ENCODE data around the gene C1QTNF8.

The C1QTNF8 gene

DNA sequence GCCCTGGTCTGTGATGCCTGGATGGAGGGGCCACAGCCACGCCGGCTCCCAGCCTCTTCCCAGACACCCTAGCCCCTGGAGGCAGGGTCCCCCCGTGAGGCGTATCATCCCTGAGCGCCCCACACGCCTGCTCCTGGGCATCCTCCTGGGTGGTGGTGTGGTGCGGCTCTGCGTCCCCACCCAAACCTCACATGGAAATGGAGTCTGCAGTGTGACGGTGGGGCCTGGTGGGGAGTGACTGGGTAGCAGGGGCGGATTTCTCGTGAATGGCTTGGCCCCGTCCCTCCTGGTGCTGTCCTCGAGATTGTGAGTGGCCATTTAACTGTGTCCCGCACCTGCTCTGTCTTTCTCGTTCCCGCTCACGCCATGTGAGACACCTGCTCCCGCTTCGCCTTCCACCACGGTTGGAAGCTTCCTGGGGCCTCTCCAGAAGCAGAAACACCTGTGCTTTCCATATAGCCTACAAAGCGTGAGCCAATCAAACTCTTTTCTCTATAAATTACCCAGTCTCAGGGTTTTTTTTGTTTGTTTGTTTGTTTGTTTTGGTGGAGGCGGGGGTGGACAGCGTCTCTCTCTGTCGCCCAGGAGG, 29.4 kb downstream of the C1QTNF8 start:
- TF ChIP-seq YY1 (IDR thresholded peaks at IDR 0.05; ENCODE audit: low read depth): no peak
- TF ChIP-seq CEBPB (IDR thresholded peaks at IDR 0.05): no peak
- TF ChIP-seq, protein P1, sequence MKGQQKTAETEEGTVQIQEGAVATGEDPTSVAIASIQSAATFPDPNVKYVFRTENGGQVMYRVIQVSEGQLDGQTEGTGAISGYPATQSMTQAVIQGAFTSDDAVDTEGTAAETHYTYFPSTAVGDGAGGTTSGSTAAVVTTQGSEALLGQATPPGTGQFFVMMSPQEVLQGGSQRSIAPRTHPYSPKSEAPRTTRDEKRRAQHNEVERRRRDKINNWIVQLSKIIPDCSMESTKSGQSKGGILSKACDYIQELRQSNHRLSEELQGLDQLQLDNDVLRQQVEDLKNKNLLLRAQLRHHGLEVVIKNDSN (IDR thresholded peaks at IDR 0.05): no peak
- TF ChIP-seq CREB1 (IDR thresholded peaks at IDR 0.05; ENCODE audit: low read depth): no peak
- TF ChIP-seq, protein P2, sequence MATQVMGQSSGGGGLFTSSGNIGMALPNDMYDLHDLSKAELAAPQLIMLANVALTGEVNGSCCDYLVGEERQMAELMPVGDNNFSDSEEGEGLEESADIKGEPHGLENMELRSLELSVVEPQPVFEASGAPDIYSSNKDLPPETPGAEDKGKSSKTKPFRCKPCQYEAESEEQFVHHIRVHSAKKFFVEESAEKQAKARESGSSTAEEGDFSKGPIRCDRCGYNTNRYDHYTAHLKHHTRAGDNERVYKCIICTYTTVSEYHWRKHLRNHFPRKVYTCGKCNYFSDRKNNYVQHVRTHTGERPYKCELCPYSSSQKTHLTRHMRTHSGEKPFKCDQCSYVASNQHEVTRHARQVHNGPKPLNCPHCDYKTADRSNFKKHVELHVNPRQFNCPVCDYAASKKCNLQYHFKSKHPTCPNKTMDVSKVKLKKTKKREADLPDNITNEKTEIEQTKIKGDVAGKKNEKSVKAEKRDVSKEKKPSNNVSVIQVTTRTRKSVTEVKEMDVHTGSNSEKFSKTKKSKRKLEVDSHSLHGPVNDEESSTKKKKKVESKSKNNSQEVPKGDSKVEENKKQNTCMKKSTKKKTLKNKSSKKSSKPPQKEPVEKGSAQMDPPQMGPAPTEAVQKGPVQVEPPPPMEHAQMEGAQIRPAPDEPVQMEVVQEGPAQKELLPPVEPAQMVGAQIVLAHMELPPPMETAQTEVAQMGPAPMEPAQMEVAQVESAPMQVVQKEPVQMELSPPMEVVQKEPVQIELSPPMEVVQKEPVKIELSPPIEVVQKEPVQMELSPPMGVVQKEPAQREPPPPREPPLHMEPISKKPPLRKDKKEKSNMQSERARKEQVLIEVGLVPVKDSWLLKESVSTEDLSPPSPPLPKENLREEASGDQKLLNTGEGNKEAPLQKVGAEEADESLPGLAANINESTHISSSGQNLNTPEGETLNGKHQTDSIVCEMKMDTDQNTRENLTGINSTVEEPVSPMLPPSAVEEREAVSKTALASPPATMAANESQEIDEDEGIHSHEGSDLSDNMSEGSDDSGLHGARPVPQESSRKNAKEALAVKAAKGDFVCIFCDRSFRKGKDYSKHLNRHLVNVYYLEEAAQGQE (IDR thresholded peaks at IDR 0.05; ENCODE audit: low read depth): no peak
- TF ChIP-seq ZBTB7A (IDR thresholded peaks at IDR 0.05; ENCODE audit: low read depth): no peak
- no peak for TF ChIP-seq RAD21 (IDR thresholded peaks at IDR 0.05; ENCODE audit: low read depth)
- TF ChIP-seq TAF1 (IDR thresholded peaks at IDR 0.05; ENCODE audit: low read depth): no peak
- TF ChIP-seq TCF12 (IDR thresholded peaks at IDR 0.05; ENCODE audit: low read depth): no peak
- TF ChIP-seq FOXM1 (IDR thresholded peaks at IDR 0.05; ENCODE audit: borderline replicate concordance, low read depth): no peak
- TF ChIP-seq, protein P3, sequence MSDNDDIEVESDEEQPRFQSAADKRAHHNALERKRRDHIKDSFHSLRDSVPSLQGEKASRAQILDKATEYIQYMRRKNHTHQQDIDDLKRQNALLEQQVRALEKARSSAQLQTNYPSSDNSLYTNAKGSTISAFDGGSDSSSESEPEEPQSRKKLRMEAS (IDR thresholded peaks at IDR 0.05): no peak
- TF ChIP-seq TEAD4 (IDR thresholded peaks at IDR 0.05): no peak
- TF ChIP-seq EP300 (IDR thresholded peaks at IDR 0.05; ENCODE audit: borderline replicate concordance): no peak
- TF ChIP-seq NFIC (IDR thresholded peaks at IDR 0.05): no peak
- no peak for TF ChIP-seq EGR1 (IDR thresholded peaks at IDR 0.05)

DNA sequence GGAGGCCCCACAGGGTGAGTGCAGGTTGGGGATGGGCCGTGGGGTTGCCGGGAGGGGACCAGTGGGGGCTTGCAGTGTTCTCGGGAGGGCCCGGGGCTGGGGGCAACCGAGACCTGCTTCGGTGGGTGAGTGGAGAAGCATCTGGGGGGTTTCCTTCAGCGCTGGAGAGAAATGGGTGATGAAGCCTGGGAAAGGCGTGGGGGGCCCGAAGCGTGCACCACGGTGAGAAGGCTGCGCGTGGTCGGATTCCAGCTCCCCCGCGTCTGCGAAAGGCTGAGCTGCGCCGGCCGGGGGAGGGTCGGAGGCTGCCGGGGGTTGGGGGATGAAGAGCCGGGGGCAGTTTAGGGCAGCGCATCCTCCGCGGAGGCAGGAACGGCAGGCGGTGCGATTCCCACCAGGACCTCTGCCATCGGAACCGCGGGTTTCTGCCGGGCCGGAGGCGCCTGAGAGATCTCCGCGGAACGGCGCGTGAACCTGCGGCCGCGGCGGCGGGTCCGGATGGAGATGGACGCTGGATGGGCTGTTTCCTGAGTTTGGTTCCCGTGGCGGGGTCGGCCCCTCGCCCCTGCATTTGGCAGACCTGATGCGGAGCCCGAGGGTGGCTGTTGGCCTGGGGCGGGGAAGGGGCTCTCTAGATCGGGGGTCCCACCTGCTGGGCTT, 30.4 kb downstream of the C1QTNF8 start:
- TF ChIP-seq TCF12 (IDR thresholded peaks at IDR 0.05; ENCODE audit: low read depth): no peak
- no peak for TF ChIP-seq EP300 (IDR thresholded peaks at IDR 0.05; ENCODE audit: borderline replicate concordance)
- TF ChIP-seq NFIC (IDR thresholded peaks at IDR 0.05): no peak
- TF ChIP-seq, protein P3 (IDR thresholded peaks at IDR 0.05): no peak
- TF ChIP-seq CREB1 (IDR thresholded peaks at IDR 0.05; ENCODE audit: low read depth): no peak
- TF ChIP-seq, protein P2 (IDR thresholded peaks at IDR 0.05; ENCODE audit: low read depth): no peak
- no peak for TF ChIP-seq YY1 (IDR thresholded peaks at IDR 0.05; ENCODE audit: low read depth)
- no peak for TF ChIP-seq TEAD4 (IDR thresholded peaks at IDR 0.05)
- no peak for TF ChIP-seq CEBPB (IDR thresholded peaks at IDR 0.05)
- no peak for TF ChIP-seq FOXM1 (IDR thresholded peaks at IDR 0.05; ENCODE audit: borderline replicate concordance, low read depth)
- TF ChIP-seq EGR1 (IDR thresholded peaks at IDR 0.05): no peak
- TF ChIP-seq, protein P1 (IDR thresholded peaks at IDR 0.05): no peak
- no peak for TF ChIP-seq TAF1 (IDR thresholded peaks at IDR 0.05; ENCODE audit: low read depth)
- no peak for TF ChIP-seq RAD21 (IDR thresholded peaks at IDR 0.05; ENCODE audit: low read depth)
- no peak for TF ChIP-seq ZBTB7A (IDR thresholded peaks at IDR 0.05; ENCODE audit: low read depth)

DNA sequence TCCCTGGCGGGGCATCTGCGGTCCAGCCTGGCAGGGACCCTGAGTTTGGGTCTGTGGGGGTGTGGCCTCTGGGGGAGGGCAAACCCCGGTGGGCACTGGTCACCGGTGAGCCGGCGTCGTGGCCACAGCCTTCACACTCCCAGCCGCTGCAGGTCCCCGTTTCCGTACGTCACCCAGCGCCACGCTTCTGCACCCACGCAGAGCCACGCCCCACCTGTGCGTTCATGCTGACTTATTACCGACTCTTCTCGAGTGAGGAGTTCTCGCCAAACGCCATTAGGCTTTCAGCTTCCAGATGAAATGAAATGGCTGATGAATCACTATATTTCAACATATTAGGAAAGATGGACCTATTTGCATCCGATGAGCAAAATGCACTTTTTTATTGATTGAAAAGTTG, 32.3 kb downstream of the C1QTNF8 start:
- TF ChIP-seq TAF1 (IDR thresholded peaks at IDR 0.05; ENCODE audit: low read depth): no peak
- TF ChIP-seq TEAD4 (IDR thresholded peaks at IDR 0.05): no peak
- TF ChIP-seq, protein P3 (IDR thresholded peaks at IDR 0.05): no peak
- TF ChIP-seq CEBPB (IDR thresholded peaks at IDR 0.05): no peak
- no peak for TF ChIP-seq EGR1 (IDR thresholded peaks at IDR 0.05)
- TF ChIP-seq, protein P1 (IDR thresholded peaks at IDR 0.05): no peak
- TF ChIP-seq CREB1 (IDR thresholded peaks at IDR 0.05; ENCODE audit: low read depth): no peak
- TF ChIP-seq TCF12 (IDR thresholded peaks at IDR 0.05; ENCODE audit: low read depth): no peak
- no peak for TF ChIP-seq YY1 (IDR thresholded peaks at IDR 0.05; ENCODE audit: low read depth)
- TF ChIP-seq RAD21 (IDR thresholded peaks at IDR 0.05; ENCODE audit: low read depth): no peak

DNA sequence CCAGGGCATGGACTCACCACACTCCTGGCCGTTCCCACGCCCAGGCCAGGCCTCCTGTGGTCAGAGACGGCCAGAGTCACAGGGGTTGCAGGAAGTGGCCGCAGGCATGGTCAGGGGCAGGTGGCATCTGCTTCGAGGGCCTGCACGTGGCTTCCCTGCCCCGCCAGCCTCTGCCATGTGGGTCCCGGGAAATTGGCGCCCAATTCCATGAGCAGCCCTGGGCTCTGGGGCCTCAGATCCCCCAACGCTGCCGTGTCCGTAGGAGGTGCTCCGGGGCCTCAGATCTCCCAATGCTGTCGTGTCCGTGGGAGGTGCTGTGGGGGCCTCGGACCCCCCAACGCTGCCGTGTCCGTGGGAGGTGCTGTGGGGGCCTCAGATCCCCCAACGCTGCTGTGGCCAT, 33.1 kb downstream of the C1QTNF8 start:
- TF ChIP-seq, protein P3 (IDR thresholded peaks at IDR 0.05): 0 out of 2 replicates have a peak, but pooled peaks have one; percentile 30
- no peak for TF ChIP-seq CEBPB (IDR thresholded peaks at IDR 0.05)

All from Ishikawa (cell line).